HEK293 (cell line): ENCODE data around the gene TMEM214.
A peak's percentile ranks its signal among the peaks of the same experiment; 100 is the strongest.

Experiments
- CTCF ChIA-PET: fragments of 350-600 bp; formaldehyde crosslinking; extraction: SDS; loops from one replicate; lab custom pipeline; 2021; ENCODE audit warnings: antibody characterized with exemption; lab: Yijun Ruan, JAX
- POLR2A ChIA-PET: fragments of 300-600 bp; formaldehyde crosslinking; extraction: SDS; loops from one replicate; lab custom pipeline; 2020; ENCODE audit warnings: antibody characterized with exemption, inconsistent platforms; lab: Yijun Ruan, JAX
- H3K27ac ChIP-seq: fragments of 200-500 bp; sonication (Bioruptor generic); 2 replicates; pipeline ENCODE4 v1.5.1; 2014; ENCODE audit warnings: low read depth, low read length, control low read depth, inconsistent platforms; ENCODE audit errors: extremely low read depth
- H3K36me3 ChIP-seq, 2 experiments: fragments of 200-500 bp in 1 of 2; sonication (Bioruptor generic) in 1 of 2; 1 replicate in 1 of 2; 2 replicates in 1 of 2; pipeline ENCODE4 v1.5.1; 2014 to 2017; ENCODE audit warnings: inconsistent platforms in 2 of 2, low read length in 2 of 2; ENCODE audit not compliant: control insufficient read depth in 2 of 2, insufficient read depth in 1 of 2
- H3K4me1 ChIP-seq: fragments of 200-500 bp; sonication (Bioruptor generic); 2 replicates; pipeline ENCODE4 v1.5.1; 2014; ENCODE audit warnings: mild to moderate bottlenecking, low read length, inconsistent platforms; ENCODE audit not compliant: control insufficient read depth, insufficient read depth
- H3K4me3 ChIP-seq: 2 replicates; pipeline ENCODE4 v1.5.1; 2011; ENCODE audit warnings: low read depth, mild to moderate bottlenecking, control low read depth, low read length, moderate library complexity
- H3K9me3 ChIP-seq: fragments of 200-500 bp; sonication (Bioruptor generic); 2 replicates; pipeline ENCODE4 v1.5.1; 2014; ENCODE audit warnings: low read depth, low read length, inconsistent platforms; ENCODE audit not compliant: control insufficient read depth, insufficient read depth
- EGR2 ChIP-seq: fragments of 450-650 bp; formaldehyde crosslinking; IDR thresholded peaks from 2 replicates; pipeline ENCODE4 v1.5.1; 2016; ENCODE audit warnings: low read depth, missing biosample characterization, missing genetic modification characterization
- HOXC10 ChIP-seq: sonication (generic); formaldehyde crosslinking; IDR thresholded peaks from 2 replicates; pipeline ENCODE4 v1.8.1; 2023; ENCODE audit warnings: mild to moderate bottlenecking, missing genetic modification reagents
- KLF1 ChIP-seq: fragments of 450-650 bp; formaldehyde crosslinking; IDR thresholded peaks from 2 replicates; pipeline ENCODE4 v1.5.1; 2016; ENCODE audit warnings: missing biosample characterization, missing genetic modification characterization
- MEIS1 ChIP-seq: sonication (generic); formaldehyde crosslinking; IDR thresholded peaks from 2 replicates; pipeline ENCODE4 v1.8.1; 2022; ENCODE audit warnings: missing genetic modification reagents, mild to moderate bottlenecking, borderline replicate concordance
- SCRT2 ChIP-seq: fragments of 450-650 bp; formaldehyde crosslinking; IDR thresholded peaks from 2 replicates; pipeline ENCODE4 v1.5.1; 2016; ENCODE audit warnings: missing biosample characterization, missing genetic modification characterization
- SP3 ChIP-seq: fragments of 450-650 bp; formaldehyde crosslinking; IDR thresholded peaks from 2 replicates; pipeline ENCODE4 v1.5.1; 2016; ENCODE audit warnings: missing biosample characterization, missing genetic modification characterization
- ZNF121 ChIP-seq: fragments of 450-650 bp; formaldehyde crosslinking; IDR thresholded peaks from 2 replicates; pipeline ENCODE4 v1.5.1; 2016; ENCODE audit warnings: missing biosample characterization, missing genetic modification characterization
- ZNF19 ChIP-seq: fragments of 450-650 bp; formaldehyde crosslinking; IDR thresholded peaks from 2 replicates; pipeline ENCODE4; 2016; ENCODE audit warnings: missing biosample characterization, missing genetic modification characterization, low read depth
- ZNF248 ChIP-seq: fragments of 450-650 bp; formaldehyde crosslinking; IDR thresholded peaks from 2 replicates; pipeline ENCODE4 v1.5.1; 2017; ENCODE audit warnings: missing biosample characterization, missing genetic modification characterization
- ZNF366 ChIP-seq: fragments of 450-650 bp; formaldehyde crosslinking; conservative IDR thresholded peaks from 2 replicates; pipeline ENCODE4 v1.5.1; 2016; ENCODE audit warnings: missing biosample characterization, missing genetic modification characterization
- ZNF426 ChIP-seq: fragments of 450-650 bp; formaldehyde crosslinking; IDR thresholded peaks from 2 replicates; pipeline ENCODE4 v1.5.1; 2017; ENCODE audit warnings: missing biosample characterization, missing genetic modification characterization, mild to moderate bottlenecking, inconsistent platforms, moderate library complexity
- ZNF510 ChIP-seq: fragments of 450-650 bp; formaldehyde crosslinking; IDR thresholded peaks from 2 replicates; pipeline ENCODE4 v1.5.1; 2018; ENCODE audit warnings: mild to moderate bottlenecking, missing genetic modification characterization, missing biosample characterization; ENCODE audit not compliant: insufficient replicate concordance
- ZNF530 ChIP-seq: fragments of 450-650 bp; formaldehyde crosslinking; IDR thresholded peaks from 2 replicates; pipeline ENCODE4 v1.5.1; 2016; ENCODE audit warnings: low read depth, missing biosample characterization, missing genetic modification characterization
- ZNF654 ChIP-seq: fragments of 450-650 bp; formaldehyde crosslinking; IDR thresholded peaks from 2 replicates; pipeline ENCODE4 v1.5.1; 2016; ENCODE audit warnings: low read depth, missing biosample characterization, missing genetic modification characterization
- TF ChIP-seq, protein P1 (sequence below): fragments of 450-650 bp; formaldehyde crosslinking; IDR thresholded peaks from 2 replicates; pipeline ENCODE4 v1.5.1; 2016; ENCODE audit warnings: missing biosample characterization, missing genetic modification characterization, borderline replicate concordance
- TF ChIP-seq, protein P2 (sequence below): fragments of 450-650 bp; formaldehyde crosslinking; IDR thresholded peaks from 2 replicates; pipeline ENCODE4 v1.5.1; 2016; ENCODE audit warnings: missing biosample characterization, missing genetic modification characterization
- TF ChIP-seq, protein P3 (sequence below): fragments of 450-650 bp; formaldehyde crosslinking; IDR thresholded peaks from 2 replicates; pipeline ENCODE4 v1.5.1; 2016; ENCODE audit warnings: missing biosample characterization, missing genetic modification characterization
- TF ChIP-seq, protein P4 (sequence below): fragments of 450-650 bp; formaldehyde crosslinking; IDR thresholded peaks from 2 replicates; pipeline ENCODE4 v1.5.1; 2016; ENCODE audit warnings: missing biosample characterization, missing genetic modification characterization

TMEM214 gene

DNA sequence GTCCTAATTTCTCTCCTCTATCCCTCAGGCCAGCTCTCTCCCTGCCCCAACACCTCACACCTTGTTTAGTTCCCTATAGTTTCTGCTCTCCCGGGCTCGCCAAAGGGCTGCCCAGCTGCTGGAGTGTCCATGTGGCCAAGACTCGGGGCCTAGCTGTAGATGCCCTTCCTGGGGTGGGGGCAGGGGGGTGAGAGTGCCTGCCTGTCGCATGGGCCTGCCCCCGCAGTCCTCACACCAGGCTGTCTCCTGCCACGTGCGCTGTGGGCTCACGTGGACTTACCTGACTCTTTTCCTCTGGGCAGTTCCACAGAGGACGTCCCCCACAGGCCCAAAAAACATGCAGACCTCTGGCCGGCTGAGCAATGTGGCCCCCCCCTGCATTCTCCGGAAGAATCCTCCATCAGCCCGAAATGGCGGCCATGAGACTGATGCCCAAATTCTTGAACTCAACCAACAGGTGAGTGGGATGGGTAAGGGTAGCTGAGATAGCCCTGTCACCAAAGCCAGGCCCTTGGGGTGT is 7.4 kb upstream of the TMEM214 start:
- Histone ChIP-seq H3K27ac (no peak overlapping the region), H3K36me3 (peaks cover 7 to 84% of the 10 kb centered on the region in 2 experiments; a peak in 2 of 3 replicates)
- CTCF ChIA-PET: interaction anchor here (0.7 to 2.0 kb wide), 4 partner anchors 9 to 176 kb away, joined by 3 to 7 read pairs (median 4); no protein-coding TSS in a partner anchor
- TF ChIP-seq ZNF248 (tag by site-specific recombination): no peak
- no peak for TF ChIP-seq KLF1 (tag by site-specific recombination)
- TF ChIP-seq HOXC10 (CRISPR knock-in tag): no peak
- no peak for TF ChIP-seq EGR2
- TF ChIP-seq SCRT2 (tag by site-specific recombination): peak; percentile 40; the same call in 1 of the 2 replicates
- TF ChIP-seq, protein P1, sequence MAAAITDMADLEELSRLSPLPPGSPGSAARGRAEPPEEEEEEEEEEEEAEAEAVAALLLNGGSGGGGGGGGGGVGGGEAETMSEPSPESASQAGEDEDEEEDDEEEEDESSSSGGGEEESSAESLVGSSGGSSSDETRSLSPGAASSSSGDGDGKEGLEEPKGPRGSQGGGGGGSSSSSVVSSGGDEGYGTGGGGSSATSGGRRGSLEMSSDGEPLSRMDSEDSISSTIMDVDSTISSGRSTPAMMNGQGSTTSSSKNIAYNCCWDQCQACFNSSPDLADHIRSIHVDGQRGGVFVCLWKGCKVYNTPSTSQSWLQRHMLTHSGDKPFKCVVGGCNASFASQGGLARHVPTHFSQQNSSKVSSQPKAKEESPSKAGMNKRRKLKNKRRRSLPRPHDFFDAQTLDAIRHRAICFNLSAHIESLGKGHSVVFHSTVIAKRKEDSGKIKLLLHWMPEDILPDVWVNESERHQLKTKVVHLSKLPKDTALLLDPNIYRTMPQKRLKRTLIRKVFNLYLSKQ: no peak
- TF ChIP-seq ZNF654 (tag by site-specific recombination): no peak
- TF ChIP-seq, all 188 proteins: peak for 1
- Histone ChIP-seq H3K4me3 (no peak overlapping the region), H3K9me3 (no peaks in the 10 kb centered on the region), H3K4me1 (0 out of 2 replicates have a peak, but pooled peaks cover under 1% of the 10 kb centered on the region)
- POLR2A ChIA-PET: interaction anchor here (0.9 to 1.6 kb wide), 2 partner anchors 14 to 25 kb away, joined by 3 to 4 read pairs; no protein-coding TSS in a partner anchor

DNA sequence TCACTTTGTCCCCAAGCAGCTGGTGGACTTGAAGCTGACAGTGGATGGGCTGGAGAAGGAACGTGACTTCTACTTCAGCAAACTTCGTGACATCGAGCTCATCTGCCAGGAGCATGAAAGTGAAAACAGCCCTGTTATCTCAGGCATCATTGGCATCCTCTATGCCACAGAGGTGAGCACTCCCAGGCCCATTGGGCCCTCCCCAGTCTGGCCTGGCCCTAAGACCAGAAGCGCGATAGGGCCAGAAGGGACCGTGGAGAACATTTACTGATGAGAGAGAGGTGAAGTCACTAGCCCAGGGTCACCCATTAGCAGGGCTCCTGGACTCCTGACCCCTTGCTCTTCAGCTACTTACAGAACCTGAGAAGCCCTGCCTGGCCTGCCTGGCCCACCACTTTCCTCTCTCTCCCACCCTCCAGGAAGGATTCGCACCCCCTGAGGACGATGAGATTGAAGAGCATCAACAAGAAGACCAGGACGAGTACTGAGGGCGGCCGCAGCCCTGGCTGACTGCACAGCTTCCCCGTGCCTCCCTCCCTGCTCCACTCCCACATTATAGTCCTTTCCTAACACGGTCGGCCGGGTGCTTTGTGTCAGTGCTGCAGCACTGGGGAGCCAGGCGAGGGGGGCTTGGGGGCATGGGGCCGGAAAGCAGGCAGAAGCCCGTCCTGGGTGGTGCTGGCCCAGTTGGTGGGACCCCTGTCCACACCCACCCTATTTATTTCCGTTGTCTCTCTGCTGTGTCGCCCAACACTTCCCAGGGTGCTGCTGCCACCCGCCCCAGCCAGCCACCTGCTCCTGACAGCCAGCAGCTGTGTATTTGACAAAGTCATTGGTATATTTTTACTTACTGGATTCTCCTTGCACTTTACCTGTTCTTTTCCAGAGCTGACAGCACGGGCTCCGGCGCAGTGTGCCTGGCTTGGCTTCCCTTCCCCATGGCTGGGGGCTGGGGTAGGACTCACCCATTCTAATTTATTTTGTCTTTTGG is 6.6 kb upstream of the TMEM214 start:
- POLR2A ChIA-PET: interaction anchor here (0.9 to 1.6 kb wide), 2 partner anchors 15 to 24 kb away, joined by 3 to 4 read pairs; no protein-coding TSS in a partner anchor
- no peaks in the 10 kb centered on the region for H3K4me1 ChIP-seq
- H3K27ac ChIP-seq: no peak overlapping the region
- no peaks in the 10 kb centered on the region for H3K9me3 ChIP-seq
- TF ChIP-seq SCRT2 (tag by site-specific recombination): 0 out of 2 replicates have a peak, but pooled peaks have one; percentile 5
- TF ChIP-seq ZNF530 (tag by site-specific recombination): no peak
- TF ChIP-seq, protein P2, sequence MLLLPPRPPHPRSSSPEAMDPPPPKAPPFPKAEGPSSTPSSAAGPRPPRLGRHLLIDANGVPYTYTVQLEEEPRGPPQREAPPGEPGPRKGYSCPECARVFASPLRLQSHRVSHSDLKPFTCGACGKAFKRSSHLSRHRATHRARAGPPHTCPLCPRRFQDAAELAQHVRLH (tag by site-specific recombination): no peak
- no peak overlapping the region for H3K4me3 ChIP-seq
- peaks cover 7 to 89% of the 10 kb centered on the region in 2 experiments; a peak in 2 of 3 replicates for H3K36me3 ChIP-seq
- CTCF ChIA-PET: interaction anchor here (0.6 to 2.0 kb wide), 4 partner anchors 9 to 64 kb away, joined by 3 to 7 read pairs (median 6); no protein-coding TSS in a partner anchor

DNA sequence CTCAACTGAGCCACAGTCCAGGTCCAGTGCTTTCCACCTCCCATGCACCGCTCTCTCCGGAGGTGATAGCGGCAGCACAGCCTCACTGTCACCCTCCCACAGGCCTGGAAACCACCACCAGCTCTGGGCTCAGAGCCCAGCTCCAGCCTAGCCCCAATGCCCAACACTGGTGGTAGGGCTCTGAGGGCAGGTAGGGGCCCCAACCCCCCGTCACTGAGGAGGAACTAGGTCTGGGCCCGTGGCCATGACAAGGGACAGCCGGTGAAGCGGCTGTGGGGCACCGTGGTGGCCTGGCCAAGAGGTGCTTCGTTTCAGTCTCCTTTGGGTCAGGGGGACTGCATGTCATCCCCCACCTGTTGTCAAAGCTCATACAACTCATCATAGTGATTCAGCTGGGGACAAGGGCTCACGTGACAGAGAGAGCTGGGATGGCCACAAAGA is 5.5 kb upstream of the TMEM214 start:
- POLR2A ChIA-PET: interaction anchor here (1.6 kb wide), 1 partner anchor 23 kb away, joined by 4 read pairs; no protein-coding TSS in a partner anchor

DNA sequence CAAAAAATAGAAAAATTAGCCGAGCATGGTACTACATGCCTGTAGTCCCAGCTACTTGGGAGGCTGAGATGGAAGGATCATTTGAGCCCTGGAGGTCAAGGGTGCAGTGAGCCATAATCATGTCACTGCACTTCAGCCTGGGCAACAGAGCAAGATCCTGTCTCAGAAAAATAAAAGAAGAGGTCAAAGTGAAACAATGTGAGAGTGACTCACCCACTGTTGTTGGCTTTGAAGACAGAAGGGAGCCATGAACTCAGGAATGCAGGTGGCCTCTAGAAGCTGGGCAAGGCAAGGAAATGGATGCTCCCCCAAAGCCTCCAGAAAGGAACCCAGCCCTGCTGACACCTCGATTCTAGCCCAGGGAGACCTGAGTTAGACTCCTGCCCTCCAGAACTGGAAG is 3.7 kb upstream of the TMEM214 start:
- CTCF ChIA-PET: interaction anchor here (0.6 to 0.7 kb wide), 2 partner anchors 84 to 182 kb away, joined by 3 read pairs; no protein-coding TSS in a partner anchor
- POLR2A ChIA-PET: no interaction called here
- Histone ChIP-seq H3K36me3 (peaks cover 7 to 67% of the 10 kb centered on the region in 2 experiments; a peak in 2 of 3 replicates), H3K27ac (no peak overlapping the region), H3K9me3 (no peaks in the 10 kb centered on the region), H3K4me3 (no peak overlapping the region), H3K4me1 (0 out of 2 replicates have a peak, but pooled peaks cover 3% of the 10 kb centered on the region)
- TF ChIP-seq SP3 (tag by site-specific recombination) (no peak), ZNF121 (peak; percentile 80), ZNF426 (tag by site-specific recombination) (no peak), ZNF366 (tag by site-specific recombination) (0 out of 2 replicates have a peak, but pooled peaks have one; percentile 16), ZNF19 (tag by site-specific recombination) (no peak), MEIS1 (no peak)
- TF ChIP-seq, protein P3, sequence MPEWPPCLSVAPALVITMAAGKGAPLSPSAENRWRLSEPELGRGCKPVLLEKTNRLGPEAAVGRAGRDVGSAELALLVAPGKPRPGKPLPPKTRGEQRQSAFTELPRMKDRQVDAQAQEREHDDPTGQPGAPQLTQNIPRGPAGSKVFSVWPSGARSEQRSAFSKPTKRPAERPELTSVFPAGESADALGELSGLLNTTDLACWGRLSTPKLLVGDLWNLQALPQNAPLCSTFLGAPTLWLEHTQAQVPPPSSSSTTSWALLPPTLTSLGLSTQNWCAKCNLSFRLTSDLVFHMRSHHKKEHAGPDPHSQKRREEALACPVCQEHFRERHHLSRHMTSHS (tag by site-specific recombination): no peak
- TF ChIP-seq, protein P4, sequence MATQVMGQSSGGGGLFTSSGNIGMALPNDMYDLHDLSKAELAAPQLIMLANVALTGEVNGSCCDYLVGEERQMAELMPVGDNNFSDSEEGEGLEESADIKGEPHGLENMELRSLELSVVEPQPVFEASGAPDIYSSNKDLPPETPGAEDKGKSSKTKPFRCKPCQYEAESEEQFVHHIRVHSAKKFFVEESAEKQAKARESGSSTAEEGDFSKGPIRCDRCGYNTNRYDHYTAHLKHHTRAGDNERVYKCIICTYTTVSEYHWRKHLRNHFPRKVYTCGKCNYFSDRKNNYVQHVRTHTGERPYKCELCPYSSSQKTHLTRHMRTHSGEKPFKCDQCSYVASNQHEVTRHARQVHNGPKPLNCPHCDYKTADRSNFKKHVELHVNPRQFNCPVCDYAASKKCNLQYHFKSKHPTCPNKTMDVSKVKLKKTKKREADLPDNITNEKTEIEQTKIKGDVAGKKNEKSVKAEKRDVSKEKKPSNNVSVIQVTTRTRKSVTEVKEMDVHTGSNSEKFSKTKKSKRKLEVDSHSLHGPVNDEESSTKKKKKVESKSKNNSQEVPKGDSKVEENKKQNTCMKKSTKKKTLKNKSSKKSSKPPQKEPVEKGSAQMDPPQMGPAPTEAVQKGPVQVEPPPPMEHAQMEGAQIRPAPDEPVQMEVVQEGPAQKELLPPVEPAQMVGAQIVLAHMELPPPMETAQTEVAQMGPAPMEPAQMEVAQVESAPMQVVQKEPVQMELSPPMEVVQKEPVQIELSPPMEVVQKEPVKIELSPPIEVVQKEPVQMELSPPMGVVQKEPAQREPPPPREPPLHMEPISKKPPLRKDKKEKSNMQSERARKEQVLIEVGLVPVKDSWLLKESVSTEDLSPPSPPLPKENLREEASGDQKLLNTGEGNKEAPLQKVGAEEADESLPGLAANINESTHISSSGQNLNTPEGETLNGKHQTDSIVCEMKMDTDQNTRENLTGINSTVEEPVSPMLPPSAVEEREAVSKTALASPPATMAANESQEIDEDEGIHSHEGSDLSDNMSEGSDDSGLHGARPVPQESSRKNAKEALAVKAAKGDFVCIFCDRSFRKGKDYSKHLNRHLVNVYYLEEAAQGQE (tag by site-specific recombination): no peak

More for the DNA sequence above, 5.5 kb upstream of the TMEM214 start:
- Histone ChIP-seq H3K36me3 (peaks cover 7 to 84% of the 10 kb centered on the region in 2 experiments; a peak in 2 of 3 replicates), H3K4me1 (no peaks in the 10 kb centered on the region), H3K9me3 (no peaks in the 10 kb centered on the region), H3K4me3 (no peak overlapping the region)
- no peak for TF ChIP-seq ZNF510 (tag by site-specific recombination)
- 0 out of 2 replicates have a peak, but pooled peaks have one; percentile 46 for TF ChIP-seq SCRT2 (tag by site-specific recombination)
- TF ChIP-seq, all 188 proteins: peak for 1
- CTCF ChIA-PET: interaction anchor here (0.6 kb wide), 1 partner anchor 65 kb away, joined by 7 read pairs; no protein-coding TSS in a partner anchor
- H3K27ac ChIP-seq: no peak overlapping the region
